Astrocyte (in vitro differentiated cells and primary cell): ENCODE data around the gene ZNF618. TPM values are rescaled to one million over a fixed set of nuclear protein-coding genes. Genes with fewer than 3 reads are reported as not detected.
A peak's percentile ranks its signal among the peaks of the same experiment; 100 is the strongest.

Source experiments
- DNase-seq: peaks from one replicate; pipeline ENCODE4 v3.0.0-alpha.2; 2010; ENCODE audit warnings: low read depth
- FAIRE-seq: peaks from 2 replicates; lab custom pipeline; 2011; peaks lifted over from hg19 to GRCh38; lab: Jason Lieb, UNC
- H2AFZ ChIP-seq: 2 replicates; pipeline ENCODE4 v1.6.0; 2012; ENCODE audit warnings: low read depth, low read length, inconsistent platforms
- H3K27ac ChIP-seq: 2 replicates; pipeline ENCODE4 v1.5.1; 2011; ENCODE audit warnings: low read depth, low read length, inconsistent platforms
- H3K27me3 ChIP-seq: 2 replicates; pipeline ENCODE4 v1.6.0; 2011; ENCODE audit warnings: low read length, inconsistent platforms; ENCODE audit not compliant: insufficient read depth
- H3K36me3 ChIP-seq: 2 replicates; pipeline ENCODE4 v1.5.1; 2011; ENCODE audit warnings: low read length, inconsistent platforms; ENCODE audit not compliant: insufficient read depth
- H3K4me1 ChIP-seq: 2 replicates; pipeline ENCODE4 v1.5.1; 2011; ENCODE audit warnings: low read length, inconsistent platforms; ENCODE audit not compliant: insufficient read depth
- H3K4me2 ChIP-seq: 2 replicates; pipeline ENCODE4 v1.6.0; 2012; ENCODE audit warnings: low read length, inconsistent platforms
- H3K4me3 ChIP-seq: 2 replicates; pipeline ENCODE4 v1.5.1; 2011; ENCODE audit warnings: low read depth, mild to moderate bottlenecking, low read length, inconsistent platforms; ENCODE audit not compliant: insufficient read depth
- H3K79me2 ChIP-seq: 2 replicates; pipeline ENCODE4 v1.6.0; 2012; ENCODE audit warnings: mild to moderate bottlenecking, low read length, inconsistent platforms; ENCODE audit not compliant: insufficient read depth
- H3K9ac ChIP-seq: 2 replicates; pipeline ENCODE4 v1.6.0; 2012; ENCODE audit warnings: mild to moderate bottlenecking, low read length, inconsistent platforms
- H3K9me3 ChIP-seq: 2 replicates; pipeline ENCODE4 v1.5.1; 2012; ENCODE audit warnings: low read depth, mild to moderate bottlenecking, low read length, inconsistent platforms; ENCODE audit not compliant: insufficient read depth
- H4K20me1 ChIP-seq: 2 replicates; pipeline ENCODE4 v1.6.0; 2012; ENCODE audit warnings: low read length, inconsistent platforms; ENCODE audit not compliant: insufficient read depth
- H3K27ac Mint-ChIP-seq: one replicate; pipeline ENCODE4 v1.8.0; 2021; ENCODE audit warnings: mild to moderate bottlenecking, mixed read lengths; ENCODE audit not compliant: unreplicated experiment
- H3K27me3 Mint-ChIP-seq: one replicate; pipeline ENCODE4 v1.8.0; 2021; ENCODE audit warnings: low read depth, mixed read lengths; ENCODE audit not compliant: unreplicated experiment
- H3K36me3 Mint-ChIP-seq: one replicate; pipeline ENCODE4 v1.8.0; 2021; ENCODE audit warnings: low read depth, mixed read lengths; ENCODE audit not compliant: unreplicated experiment
- H3K4me1 Mint-ChIP-seq: one replicate; pipeline ENCODE4 v1.8.0; 2021; ENCODE audit warnings: low read depth, mixed read lengths; ENCODE audit not compliant: unreplicated experiment
- H3K4me3 Mint-ChIP-seq: one replicate; pipeline ENCODE4 v1.8.0; 2021; ENCODE audit warnings: mild to moderate bottlenecking, moderate library complexity, mixed read lengths; ENCODE audit not compliant: unreplicated experiment
- H3K9me3 Mint-ChIP-seq: one replicate; pipeline ENCODE4 v1.8.0; 2021; ENCODE audit warnings: mild to moderate bottlenecking, mixed read lengths; ENCODE audit not compliant: unreplicated experiment
- EZH2 ChIP-seq: IDR thresholded peaks from 2 replicates; pipeline ENCODE4 v1.6.1; 2012; ENCODE audit warnings: mild to moderate bottlenecking, low read length, inconsistent platforms; ENCODE audit not compliant: insufficient read depth
- total RNA-seq: library from RNA; stranded (reverse); gene quantifications from 2 replicates; pipeline ENCODE4 v1.2.1, GENCODE V29; 2021
- TF ChIP-seq, protein P1 (sequence below): IDR thresholded peaks from 2 replicates; pipeline ENCODE4 v1.5.1; 2011; ENCODE audit warnings: low read depth, mild to moderate bottlenecking, inconsistent platforms, low read length, moderate library complexity; ENCODE audit not compliant: insufficient read depth

Gene ZNF618
- total RNA-seq, 1 donor from 2014 or later: 30.1 TPM

DNA sequence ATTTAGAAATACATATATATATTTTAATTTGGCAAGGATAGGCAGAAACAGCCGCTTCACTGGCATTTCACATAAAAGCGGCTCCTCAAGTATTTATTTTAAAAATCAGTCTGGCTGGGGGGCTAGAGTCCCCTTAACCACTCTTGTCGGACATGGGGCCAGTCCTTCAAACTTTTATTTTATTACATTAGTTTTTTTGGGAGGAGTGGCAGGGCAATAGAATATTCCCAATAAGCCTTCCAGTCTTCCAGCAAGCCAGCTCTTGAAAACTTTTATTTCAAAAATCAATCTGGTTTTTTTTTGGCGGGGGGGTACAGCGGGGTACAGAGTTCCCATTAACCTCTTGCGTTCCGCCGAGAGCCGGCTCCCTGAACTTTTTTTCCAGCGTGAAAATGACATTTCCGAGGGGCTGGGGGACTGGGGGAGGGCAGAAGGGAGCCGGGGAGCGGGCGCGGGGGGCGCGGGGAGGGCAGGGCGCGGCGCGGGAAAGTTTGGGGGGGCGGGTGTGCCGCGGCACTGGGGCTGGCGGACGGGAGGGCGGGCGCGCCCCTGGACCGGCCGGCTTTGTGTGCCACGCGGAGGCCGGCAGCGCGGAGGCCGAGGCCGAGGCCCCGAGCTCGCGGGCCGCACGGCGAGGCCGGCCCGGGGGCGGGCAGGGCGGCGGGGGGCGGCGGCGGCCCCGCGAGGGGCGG lies 504 bp upstream of the ZNF618 start:
- peak overlapping the region; percentile 78 for H3K4me3 Mint-ChIP-seq
- no peaks in the 10 kb centered on the region for H3K9me3 ChIP-seq
- H3K9me3 Mint-ChIP-seq: no peaks in the 10 kb centered on the region
- H3K4me1 ChIP-seq: peaks cover 5% of the 10 kb centered on the region
- no peak overlapping the region for H3K27ac Mint-ChIP-seq
- peaks cover 7% of the 10 kb centered on the region for H4K20me1 ChIP-seq
- FAIRE-seq (no peak), DNase-seq (no peak)
- H3K9ac ChIP-seq: peak overlapping the region; percentile 67
- peak overlapping the region; percentile 47 for H3K4me3 ChIP-seq
- H2AFZ ChIP-seq: peak overlapping the region; percentile 16
- no peaks in the 10 kb centered on the region for H3K36me3 ChIP-seq
- TF ChIP-seq, protein P1, sequence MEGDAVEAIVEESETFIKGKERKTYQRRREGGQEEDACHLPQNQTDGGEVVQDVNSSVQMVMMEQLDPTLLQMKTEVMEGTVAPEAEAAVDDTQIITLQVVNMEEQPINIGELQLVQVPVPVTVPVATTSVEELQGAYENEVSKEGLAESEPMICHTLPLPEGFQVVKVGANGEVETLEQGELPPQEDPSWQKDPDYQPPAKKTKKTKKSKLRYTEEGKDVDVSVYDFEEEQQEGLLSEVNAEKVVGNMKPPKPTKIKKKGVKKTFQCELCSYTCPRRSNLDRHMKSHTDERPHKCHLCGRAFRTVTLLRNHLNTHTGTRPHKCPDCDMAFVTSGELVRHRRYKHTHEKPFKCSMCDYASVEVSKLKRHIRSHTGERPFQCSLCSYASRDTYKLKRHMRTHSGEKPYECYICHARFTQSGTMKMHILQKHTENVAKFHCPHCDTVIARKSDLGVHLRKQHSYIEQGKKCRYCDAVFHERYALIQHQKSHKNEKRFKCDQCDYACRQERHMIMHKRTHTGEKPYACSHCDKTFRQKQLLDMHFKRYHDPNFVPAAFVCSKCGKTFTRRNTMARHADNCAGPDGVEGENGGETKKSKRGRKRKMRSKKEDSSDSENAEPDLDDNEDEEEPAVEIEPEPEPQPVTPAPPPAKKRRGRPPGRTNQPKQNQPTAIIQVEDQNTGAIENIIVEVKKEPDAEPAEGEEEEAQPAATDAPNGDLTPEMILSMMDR: no peak
- no peak for TF ChIP-seq EZH2
- H3K79me2 ChIP-seq: peaks cover 41% of the 10 kb centered on the region
- no peaks in the 10 kb centered on the region for H3K36me3 Mint-ChIP-seq
- H3K4me2 ChIP-seq: peak overlapping the region; percentile 80
- peaks cover 23% of the 10 kb centered on the region for H3K27me3 Mint-ChIP-seq
- no peak overlapping the region for H3K27ac ChIP-seq
- H3K27me3 ChIP-seq: peaks cover 2% of the 10 kb centered on the region
- peaks cover 8% of the 10 kb centered on the region for H3K4me1 Mint-ChIP-seq

DNA sequence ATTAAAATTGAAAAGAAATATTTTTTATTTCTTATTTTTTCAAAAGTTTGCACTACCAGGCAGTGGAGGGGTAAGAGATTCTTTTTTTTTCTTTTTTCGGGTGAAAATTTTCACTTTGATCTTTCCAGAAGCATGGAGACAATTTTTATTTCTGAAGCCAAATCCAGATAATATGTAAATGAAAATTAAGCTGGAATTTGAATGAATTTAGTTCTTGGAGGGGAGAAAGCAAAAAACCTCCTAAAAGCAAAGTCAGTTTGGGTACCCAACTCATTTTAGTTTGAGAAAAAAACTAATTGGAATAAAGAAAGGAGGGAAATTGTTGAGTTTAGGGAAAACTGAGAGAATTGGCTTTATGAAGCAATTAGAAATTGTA lies 872 bp downstream of the ZNF618 start:
- H3K4me3 Mint-ChIP-seq: peak overlapping the region; percentile 94
- no peak for DNase-seq
- peak overlapping the region; percentile 51 for H3K27ac Mint-ChIP-seq
- H3K9me3 ChIP-seq: no peaks in the 10 kb centered on the region
- peak overlapping the region; percentile 83 for H3K9ac ChIP-seq
- H2AFZ ChIP-seq: no peak overlapping the region
- H3K27me3 Mint-ChIP-seq: peaks cover 15% of the 10 kb centered on the region
- peaks cover 8% of the 10 kb centered on the region for H3K4me1 Mint-ChIP-seq
- peak overlapping the region; percentile 41 for H3K27ac ChIP-seq
- no peak for TF ChIP-seq EZH2
- H3K36me3 ChIP-seq: no peaks in the 10 kb centered on the region
- H3K9me3 Mint-ChIP-seq: no peaks in the 10 kb centered on the region
- H3K4me3 ChIP-seq: peak overlapping the region; percentile 67
- peak overlapping the region; percentile 83 for H3K4me2 ChIP-seq
- H3K4me1 ChIP-seq: peaks cover 5% of the 10 kb centered on the region
- H3K36me3 Mint-ChIP-seq: peaks cover 4% of the 10 kb centered on the region
- peaks cover 55% of the 10 kb centered on the region for H3K79me2 ChIP-seq
- peaks cover 18% of the 10 kb centered on the region for H4K20me1 ChIP-seq
- H3K27me3 ChIP-seq: no peaks in the 10 kb centered on the region
- no peak for FAIRE-seq

DNA sequence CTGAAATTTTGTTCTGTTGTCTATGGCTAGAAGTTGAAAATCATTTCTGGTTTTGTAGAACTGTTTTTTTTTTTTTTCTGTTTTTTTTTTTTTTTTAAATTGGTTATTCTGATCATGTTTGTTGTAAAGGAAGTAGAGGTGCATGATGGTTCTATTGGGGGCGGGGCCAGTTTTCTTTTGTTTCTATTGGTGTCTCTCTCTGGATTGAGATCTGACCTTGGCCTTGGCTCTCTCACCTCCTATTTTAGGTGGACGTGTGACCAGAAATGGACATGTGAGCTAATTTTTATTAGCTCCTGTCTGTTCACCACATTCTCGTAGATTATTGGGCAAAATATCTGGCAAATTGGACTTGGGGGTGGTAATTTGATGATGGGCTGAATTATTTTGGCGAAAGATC lies 3.2 kb downstream of the ZNF618 start:
- peak overlapping the region; percentile 13 for H3K4me2 ChIP-seq
- no peak for DNase-seq
- FAIRE-seq: no peak
- no peak overlapping the region for H3K9ac ChIP-seq
- no peaks in the 10 kb centered on the region for H3K9me3 ChIP-seq
- H3K36me3 ChIP-seq: no peaks in the 10 kb centered on the region
- H3K27ac ChIP-seq: no peak overlapping the region
- TF ChIP-seq, protein P1: no peak
- no peak for TF ChIP-seq EZH2
- H2AFZ ChIP-seq: no peak overlapping the region
- no peaks in the 10 kb centered on the region for H3K27me3 ChIP-seq
- H3K4me3 ChIP-seq: no peak overlapping the region
- H3K36me3 Mint-ChIP-seq: peaks cover 12% of the 10 kb centered on the region
- no peak overlapping the region for H3K4me3 Mint-ChIP-seq
- no peaks in the 10 kb centered on the region for H3K27me3 Mint-ChIP-seq
- no peak overlapping the region for H3K27ac Mint-ChIP-seq
- H3K79me2 ChIP-seq: peaks cover 77% of the 10 kb centered on the region
- peaks cover 5% of the 10 kb centered on the region for H3K4me1 Mint-ChIP-seq
- peaks cover 5% of the 10 kb centered on the region for H3K4me1 ChIP-seq
- peaks cover 40% of the 10 kb centered on the region for H4K20me1 ChIP-seq
- H3K9me3 Mint-ChIP-seq: no peaks in the 10 kb centered on the region
